Activated CD4-positive, CD25-positive, alpha-beta regulatory T cell treated with anti-CD3 and anti-CD28 coated beads, Interleukin-2, amount 50 U/mL, for 16 hours (primary cell): ENCODE results near the gene NLGN1.

Source experiments
- DNase-seq: peaks from one replicate; pipeline ENCODE4 v3.0.0-alpha.2; 2020; ENCODE audit warnings: low read depth, low spot score

The NLGN1 gene

DNA sequence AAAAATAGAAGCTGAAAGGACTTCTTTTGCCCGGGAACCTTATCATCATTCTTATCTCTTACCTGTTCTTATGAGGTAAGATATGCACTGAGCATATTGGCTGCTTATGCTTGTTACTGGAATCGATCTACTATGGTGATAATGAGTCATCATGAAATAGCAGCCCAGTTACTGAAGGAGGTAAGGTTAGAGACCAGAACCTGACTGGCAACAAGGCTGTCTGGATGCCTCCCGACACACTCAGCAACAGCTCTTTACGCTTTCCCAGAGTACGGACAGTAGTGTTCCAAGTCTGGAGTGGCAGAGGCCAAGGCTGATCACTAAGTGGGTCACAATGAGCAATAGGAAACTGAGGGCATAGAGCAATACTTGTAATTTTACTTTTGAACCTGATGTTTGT lies 314.1 kb downstream of the NLGN1 start:
- no peak for DNase-seq

DNA sequence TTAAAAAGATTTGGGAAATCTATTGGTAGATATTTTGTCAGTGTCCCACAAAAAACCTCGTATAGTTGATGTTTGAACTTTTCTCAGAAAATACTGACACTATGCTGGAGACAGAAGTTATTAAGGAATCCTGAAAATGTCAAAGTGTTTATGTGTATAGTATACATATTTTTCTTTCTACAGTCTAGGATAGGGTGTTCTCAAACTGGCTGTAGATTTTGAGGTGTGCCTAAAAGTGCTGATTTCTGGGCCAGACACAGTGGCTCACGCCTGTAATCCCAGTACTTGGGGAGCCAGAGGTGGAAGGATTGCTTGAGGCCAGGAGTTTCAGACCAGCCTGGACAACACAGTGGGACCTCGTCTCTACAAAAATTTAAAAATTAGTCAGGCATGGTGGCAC lies 322.0 kb downstream of the NLGN1 start:
- DNase-seq = no peak

DNA sequence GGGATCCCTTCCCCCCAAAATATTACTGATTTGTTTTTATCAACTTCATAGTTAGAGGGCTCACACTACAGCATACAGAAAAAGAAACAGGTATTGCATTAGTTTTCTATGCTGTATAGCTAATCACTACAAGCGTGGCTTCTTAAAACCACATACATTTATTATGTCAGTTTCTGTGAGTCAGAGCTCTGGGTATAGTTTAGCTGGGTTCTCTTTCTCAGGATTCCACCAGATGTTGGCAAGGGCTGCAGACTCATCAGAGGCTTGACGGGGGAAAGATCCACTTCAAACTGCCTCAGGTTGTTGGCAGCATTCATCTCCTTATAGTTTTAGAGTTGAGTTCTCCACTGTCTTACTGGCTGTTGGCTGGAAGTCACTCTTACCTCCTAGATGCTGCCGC lies 328.0 kb downstream of the NLGN1 start:
- DNase-seq = no peak

DNA sequence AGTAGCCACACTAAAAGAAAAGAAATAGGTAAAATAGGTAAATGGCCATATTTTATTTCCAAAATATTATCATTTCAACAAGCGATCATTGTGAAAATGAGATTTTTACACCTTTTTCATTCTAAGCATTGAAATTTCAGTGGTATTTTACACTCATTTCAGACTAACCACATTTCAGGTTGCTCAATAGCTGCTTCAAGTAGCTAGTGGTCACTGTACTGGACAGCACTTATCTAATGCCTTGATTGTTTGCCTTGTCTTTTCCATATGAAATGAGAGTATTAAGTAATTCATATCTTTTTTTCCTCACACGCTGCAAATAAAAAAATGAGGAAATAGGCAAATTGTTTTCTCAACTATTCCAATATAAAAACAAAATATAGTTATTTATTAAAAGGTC lies 332.8 kb downstream of the NLGN1 start:
- DNase-seq = no peak

DNA sequence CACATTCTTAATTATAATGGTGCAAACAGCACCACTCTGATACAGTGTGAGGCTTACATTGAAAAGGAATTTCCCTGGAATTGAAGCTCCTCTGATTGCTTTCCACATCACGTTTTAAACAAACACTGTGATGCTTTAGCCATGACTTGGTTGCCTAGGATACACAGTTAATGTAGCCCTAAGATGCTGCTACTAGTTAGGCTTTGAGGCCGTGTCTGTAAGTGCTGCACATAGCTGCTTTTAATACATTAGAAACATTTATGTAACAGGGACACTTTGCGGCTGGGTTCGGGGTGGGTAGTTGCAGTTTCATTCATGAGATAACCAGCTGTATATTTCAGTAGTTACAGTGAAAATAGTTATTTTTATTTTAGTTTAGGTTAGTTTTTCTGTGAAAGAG lies 334.7 kb downstream of the NLGN1 start:
- no peak for DNase-seq

DNA sequence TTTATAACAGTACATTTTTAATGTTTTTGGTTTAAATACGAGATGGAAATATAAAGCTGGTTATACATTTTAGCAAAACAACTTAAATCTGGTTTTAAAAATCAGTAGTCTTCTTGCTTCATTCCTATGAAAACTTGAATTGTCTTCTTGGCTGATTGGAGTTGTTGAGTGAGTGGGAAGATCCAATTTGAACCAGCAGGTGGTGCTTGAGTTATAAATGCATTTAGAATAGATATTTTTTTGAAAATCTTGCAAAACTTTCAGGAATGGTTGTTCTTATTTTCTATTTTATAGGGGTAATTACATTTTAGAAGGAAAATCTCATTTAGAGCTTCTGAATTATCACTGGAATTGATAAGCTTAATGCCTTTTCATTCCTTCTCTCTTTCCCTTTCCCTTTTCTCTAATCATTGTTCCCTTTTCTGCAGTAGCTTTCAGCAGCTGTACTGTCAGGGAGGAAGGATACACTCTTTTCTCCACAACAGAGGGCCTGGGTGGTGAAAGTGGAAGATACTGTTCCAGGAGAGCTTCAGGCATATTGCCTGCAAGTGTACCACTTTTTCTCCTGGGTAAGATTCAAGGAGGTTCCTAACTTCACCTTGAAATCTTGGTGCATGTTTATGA lies 335.6 kb downstream of the NLGN1 start:
- DNase-seq = no peak

DNA sequence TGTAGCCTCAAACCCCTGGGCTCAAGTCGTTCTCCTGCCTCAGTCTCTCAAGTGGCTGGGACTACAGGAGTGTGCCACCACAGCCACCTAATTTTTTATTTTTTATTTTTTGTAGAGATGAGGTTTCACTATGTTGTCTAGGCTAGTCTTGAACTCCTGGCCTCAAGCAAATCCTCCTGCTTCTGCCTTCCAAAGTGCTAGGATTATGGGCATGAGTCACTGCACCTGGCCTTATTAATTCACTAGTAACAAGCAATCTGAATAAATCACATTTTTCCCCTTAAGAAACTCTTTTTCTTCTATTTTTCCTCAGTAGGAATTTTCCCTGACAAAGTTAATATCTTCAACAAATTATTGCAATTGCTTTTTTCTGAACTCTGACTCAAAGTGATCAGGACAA lies 336.9 kb downstream of the NLGN1 start:
- no peak for DNase-seq

DNA sequence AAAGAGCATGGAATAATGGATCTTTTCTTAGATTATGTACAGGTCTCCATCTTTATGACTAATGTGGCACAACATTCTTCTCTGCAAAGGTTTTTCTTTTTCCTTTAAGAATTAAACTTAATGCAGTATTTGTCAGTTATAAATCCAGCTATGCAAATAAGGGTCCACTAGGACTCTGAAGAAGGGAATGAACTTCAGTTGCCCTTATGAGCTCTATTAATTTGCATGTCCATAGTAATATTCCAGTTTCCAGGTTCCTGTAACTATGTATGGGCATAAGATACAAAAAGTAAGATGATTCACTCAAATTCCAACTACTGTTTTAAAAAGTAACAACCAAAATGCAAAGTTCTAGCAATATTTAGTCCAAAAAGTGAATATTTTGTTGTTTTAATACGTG lies 337.4 kb downstream of the NLGN1 start:
- no peak for DNase-seq

DNA sequence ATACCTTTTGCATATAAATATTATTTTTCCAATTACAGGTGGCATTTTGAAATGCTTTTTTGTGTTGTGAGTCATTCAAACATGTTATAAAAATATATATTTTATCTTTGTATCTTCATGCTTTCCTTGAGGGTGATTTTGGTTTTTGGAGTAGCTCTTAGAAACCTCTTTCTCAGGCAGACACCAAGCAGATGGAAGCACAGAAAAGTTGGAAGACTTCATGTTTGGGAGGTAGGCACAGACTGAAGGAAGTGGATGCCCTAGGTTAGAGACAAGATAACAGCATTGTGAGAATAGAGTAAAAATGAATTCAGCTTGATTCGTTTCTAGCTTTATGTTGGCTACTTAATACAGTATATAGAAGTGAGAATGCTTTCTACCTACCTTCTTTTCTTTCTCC lies 338.3 kb downstream of the NLGN1 start:
- no peak for DNase-seq

DNA sequence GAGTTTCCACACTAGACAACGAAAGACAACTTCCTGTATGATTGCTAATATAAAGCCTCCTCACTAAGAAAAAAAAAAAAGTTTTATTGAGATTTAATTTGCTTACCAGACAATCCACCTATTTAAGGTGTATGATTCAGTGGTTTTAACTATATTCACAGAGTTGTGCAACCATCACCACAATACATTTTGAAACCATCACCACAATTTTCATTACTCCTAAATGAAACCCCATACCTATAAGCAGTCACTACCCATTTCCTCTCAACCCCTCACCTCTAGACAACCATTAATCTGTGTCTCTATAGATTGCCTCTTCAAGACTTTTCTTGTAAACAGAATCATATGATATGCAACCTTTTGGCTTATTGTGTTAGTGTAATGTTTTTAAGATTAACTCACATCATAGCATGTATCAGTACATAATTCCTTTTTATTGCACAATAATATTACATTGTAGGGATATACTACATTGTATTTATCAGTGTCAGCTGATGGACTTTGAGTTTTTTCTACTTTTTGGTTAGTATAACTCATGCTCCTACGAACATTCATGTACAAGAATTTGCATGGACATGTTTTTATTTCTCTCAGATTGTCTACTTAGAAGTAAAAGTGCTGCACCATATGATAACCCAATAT lies 339.7 kb downstream of the NLGN1 start:
- no peak for DNase-seq

DNA sequence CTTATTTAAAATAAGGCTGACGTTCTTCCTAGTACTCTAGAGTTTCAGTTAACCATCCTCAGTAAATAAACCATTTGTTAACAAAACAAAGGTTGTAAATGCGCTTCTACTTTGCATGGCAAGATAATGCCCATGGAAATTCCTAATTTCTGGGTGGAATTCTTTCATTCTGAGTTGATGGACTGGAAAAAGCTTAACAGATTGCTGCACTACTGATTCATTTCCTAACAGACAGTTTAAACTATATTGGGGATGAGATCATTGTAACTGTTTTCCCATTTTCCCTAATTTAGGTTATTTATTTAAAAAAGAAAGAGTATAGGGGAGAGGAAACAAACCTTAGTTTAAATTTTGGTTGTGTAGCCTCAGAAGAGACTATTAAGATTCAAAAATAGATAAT lies 342.2 kb downstream of the NLGN1 start:
- DNase-seq = no peak

DNA sequence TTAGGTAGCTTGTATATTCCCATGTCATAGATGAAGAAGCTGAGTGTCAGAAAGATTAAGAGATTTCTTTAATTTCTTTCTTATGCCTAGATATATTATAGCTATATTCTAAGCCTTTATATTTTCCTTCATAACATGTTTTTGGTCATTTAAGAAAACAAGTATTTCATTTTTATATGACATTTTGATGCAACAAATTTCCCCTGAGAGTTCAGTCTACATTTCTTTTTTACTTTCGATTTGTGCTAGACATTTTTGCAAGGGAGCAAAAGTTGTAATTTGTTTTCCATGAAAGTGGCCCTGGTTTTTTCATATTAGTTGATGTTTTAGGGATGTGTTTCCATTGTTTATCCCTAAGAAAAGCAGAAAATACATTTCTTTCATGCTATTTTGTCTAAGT lies 344.9 kb downstream of the NLGN1 start:
- DNase-seq = no peak

DNA sequence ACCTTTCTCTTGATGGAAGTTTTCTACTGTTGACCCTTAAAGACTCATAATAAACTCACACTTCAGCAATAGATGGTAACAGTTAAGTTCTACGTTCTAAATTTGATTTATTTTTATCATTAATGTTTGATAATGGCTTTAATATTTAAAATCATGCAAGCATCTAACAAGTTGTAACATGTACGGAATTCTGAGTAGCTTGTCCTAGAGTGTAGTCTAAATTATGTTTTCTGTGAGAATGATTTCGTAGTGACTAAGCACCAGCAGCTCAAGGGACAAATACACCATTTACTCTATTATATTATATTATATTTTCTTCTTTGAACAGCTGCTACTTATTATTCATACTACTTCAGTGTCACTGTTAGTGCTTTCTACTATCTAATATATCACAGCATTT lies 345.6 kb downstream of the NLGN1 start:
- DNase-seq = no peak

DNA sequence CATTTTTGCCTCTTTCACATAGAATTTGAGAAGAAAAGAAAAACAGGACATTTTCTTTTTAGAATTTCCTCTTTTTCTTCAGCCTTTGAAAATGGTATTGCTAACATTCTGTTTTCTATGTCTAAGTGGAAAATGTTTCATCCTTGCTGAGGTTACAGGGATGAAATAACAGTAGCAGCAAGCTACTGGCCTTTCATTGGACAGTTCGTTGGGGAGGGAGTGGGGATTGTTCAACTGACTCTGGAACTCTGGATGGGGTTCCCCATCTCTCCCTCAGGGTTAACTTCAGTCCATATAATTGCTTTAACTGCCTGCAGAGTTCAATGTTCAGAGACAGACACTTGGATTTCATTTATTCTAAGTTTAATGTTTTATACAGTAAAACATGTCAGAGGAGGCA lies 346.0 kb downstream of the NLGN1 start:
- DNase-seq = no peak

DNA sequence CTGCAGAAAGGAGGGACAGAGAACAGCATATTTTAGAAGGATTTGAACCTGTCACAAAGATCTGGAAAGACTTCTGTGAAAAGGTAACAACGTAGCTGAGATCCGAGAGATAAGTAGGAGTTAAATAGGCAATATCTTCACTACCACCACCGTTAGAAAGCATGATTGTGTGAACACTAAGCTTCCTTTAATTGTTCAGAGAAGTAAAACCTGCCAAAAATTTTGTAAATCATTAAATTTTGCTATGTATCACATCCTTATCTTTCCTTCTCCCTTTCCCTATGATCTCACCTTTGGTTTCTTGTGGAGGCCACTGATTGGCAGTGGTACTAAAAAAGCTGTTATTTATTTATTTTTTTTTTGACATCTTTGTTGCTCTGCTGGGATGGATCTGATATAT lies 346.9 kb downstream of the NLGN1 start:
- DNase-seq = no peak

DNA sequence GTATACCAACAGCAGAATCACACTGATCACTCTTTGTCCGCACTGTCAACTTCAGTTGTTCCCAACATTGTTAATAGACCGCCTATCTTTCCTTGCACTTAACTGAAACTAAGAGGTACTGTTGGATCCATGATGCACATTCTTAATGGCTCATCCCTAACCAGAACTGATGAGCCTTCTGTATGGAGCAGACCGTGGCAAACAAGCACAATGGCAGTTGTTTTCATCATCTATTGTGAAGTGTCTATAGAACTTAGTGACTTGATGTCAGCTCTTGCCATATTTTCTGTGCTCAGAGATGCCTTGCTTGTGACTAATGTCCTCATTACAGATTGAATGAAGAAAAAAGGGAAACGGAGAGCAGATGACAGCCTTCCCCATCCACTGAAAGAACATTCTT lies 347.4 kb downstream of the NLGN1 start:
- no peak for DNase-seq

DNA sequence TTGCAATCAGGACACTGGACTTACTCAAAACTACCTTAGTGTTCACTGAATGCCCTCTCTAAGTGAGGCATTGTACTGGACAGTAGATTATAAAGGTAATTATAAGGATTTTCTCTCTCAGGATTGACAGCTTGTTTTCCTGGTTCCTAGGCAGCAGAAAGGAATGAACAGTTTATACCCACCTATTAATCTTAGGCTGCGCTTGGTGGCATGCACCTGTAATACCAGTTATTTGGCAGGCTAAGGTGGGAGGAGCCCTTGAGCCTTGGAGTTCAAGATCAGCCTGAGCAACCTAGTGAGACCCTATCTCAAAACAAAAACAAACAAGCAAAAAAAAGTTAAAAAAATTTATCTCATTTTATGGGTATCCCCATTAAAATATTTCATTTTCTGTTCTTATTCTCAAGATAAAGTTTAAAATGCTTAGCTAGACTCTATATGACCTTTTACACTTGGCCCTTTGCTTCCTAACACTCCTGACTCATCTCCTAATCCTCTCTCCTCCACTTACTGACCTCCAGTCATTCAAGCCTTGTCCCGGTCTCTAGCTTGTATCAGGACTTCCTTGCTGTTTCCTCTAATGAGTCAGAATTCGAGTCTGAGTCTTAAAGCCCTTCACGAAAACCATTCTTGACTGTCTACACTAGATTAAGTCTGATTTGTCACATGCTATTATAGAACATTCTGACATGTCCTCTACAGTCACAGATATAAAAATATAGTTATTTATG lies 348.6 kb downstream of the NLGN1 start:
- DNase-seq = no peak

DNA sequence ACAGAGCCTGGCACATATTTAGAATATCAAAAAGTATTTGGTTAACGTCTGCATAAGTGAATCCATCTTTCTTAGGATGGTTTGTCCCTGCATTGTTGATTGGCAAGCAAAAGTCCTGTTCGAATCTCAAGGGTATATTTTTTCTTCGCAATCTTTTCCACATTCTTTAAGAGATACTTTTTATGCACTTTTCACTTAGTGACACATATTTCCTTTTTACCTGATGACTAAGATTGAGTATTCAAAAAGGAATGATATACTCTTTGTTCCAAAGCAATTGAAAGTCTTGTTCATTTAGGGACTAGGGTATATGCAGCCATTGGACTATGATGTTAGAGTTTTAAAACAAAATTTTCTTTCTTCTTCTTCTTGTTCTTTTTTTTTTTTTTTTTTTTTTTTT lies 349.9 kb downstream of the NLGN1 start:
- DNase-seq = no peak

DNA sequence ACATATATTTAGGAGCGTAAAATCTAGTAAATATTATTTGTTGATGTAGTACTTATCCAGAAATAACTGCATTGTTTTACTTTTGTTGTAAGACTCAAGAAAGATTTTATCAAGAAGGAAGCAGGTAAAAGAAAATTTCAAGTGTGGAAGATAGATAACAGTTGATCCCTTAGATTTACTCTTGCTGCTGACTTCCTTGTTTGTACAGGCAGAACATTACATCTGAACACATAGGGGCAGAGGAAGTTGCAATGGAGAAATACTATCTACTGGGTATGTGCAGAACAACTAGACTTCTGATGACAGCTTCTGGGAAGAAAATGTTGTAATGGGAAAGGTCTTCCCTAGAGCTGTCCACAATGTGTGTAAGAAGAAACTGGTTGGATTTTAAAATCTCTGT lies 350.6 kb downstream of the NLGN1 start:
- DNase-seq = no peak

DNA sequence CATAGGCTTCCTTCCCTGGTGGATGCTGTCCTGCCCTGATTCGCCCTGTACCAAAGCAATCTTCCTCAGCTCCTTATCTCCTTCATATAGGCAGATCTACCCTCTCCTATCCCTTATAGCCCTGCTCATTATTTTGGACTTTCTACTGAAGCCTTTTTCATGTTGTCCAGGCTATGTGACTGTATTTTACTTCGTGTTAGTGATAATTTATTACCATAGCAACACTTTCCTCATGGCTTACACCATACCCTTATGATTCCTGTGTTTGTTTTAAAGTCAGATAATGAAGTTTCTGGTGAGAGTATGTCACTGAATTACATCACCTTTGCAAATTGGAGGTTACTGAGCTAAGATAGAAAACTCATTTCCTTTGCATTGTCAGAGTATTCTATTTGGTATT lies 352.6 kb downstream of the NLGN1 start:
- DNase-seq = no peak

DNA sequence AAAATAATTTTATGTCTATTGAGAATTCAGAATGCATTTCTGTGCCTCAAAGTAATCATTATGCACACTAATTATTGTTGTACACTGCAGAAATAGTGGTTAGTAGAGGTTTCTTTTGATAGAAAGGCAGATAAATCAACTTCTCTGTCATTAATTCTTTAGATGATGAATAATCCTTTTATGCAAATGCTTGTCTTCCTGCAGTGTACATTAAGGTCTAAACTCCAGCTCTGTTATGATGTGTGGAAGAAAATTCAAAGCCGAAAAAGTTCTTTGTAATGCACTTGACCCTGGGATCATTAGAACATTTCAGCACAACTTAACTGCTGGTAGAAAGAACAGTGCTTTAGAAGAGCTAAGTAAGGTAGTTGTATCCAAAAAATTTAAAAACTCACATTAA lies 353.0 kb downstream of the NLGN1 start:
- no peak for DNase-seq

DNA sequence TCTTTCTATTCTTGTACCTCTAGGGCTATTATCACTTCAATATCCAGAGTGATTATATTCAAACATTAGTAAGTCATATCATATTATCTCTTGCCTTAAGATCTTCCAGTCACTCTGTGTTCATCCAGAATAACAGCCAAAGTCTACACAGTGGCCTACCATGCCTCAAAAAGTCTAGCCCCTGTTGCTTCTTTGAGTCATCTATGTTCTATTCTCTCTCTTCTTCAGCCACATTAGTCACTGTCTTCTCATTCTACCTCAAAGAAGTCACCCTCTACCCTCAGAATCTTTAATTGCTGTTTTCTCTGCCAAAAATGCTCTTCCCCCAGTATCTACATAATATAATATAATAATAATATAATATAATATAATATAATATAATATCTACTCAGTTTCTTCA lies 356.0 kb downstream of the NLGN1 start:
- DNase-seq = no peak

DNA sequence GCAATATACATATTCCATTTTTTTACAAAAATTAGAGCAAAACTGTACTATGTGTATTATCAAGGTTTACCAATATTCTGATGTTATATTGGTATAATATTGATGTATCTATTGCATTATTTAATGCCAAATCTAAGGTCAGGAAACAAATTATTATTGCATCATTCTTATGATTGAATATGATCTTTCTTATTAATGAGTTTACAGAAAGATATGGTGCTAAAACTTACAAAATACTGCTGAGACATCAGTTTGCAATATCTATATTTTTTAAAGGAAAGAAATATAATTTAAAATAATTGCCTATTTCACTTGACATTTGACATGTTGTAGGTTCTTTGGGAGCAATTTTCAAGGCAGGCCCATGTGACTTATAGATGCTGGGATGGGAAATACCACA lies 357.6 kb downstream of the NLGN1 start:
- no peak for DNase-seq
